Cerebellar nuclear complex (tissue), 1 donor: ENCODE measurements around the gene HUS1.
"Not testable (repeated sequence)": the region's sequence is repeated elsewhere in the genome, so short reads cannot be mapped to it uniquely, and the experiment has no call there.

Experiments used
- DNase-seq, 2 experiments: peaks; one replicate each; lab custom pipeline; 2025; lab: John Stamatoyannopoulos, UW

HUS1 gene

DNA sequence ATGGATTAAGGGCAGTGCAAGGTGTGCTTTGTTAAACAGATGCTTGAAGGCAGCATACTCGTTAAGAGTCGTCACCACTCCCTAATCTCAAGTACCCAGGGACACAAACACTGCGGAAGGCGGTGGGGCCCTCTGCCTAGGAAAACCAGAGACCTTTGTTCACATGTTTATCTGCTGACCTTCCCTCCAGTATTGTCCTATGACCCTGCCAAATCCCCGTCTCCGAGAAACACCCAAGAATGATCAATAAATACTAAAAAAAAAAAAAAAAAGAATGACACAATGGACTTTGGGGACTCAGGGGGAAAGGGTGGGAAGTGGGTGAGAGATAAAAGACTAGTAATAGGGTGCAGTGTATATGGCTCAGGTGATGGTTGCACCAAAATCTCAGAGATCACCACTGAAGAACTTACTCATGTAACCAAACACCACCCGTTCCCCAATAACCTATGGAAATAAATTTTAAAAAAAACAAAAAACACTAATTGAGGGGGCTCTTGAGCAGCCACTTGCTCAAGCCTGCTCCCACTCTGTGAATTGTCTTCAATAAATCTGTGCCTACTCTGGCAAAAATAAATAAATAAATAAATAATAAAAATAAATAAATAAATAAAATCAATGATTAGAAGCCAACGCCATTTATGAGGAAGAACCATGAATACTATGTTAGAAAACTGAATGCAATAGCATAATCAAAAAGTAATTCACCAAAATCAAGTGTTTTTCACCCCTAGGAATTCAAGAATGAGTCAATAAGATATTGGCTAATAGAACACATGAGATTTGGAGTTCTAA is 56.1 kb downstream of the HUS1 start:
- DNase-seq, result not testable (repeated sequence)

- DNase-seq, result not testable (repeated sequence)
Measured at GRCh38 chr7:47916514-47916913, 62.9 kb downstream of the HUS1 start.

DNA sequence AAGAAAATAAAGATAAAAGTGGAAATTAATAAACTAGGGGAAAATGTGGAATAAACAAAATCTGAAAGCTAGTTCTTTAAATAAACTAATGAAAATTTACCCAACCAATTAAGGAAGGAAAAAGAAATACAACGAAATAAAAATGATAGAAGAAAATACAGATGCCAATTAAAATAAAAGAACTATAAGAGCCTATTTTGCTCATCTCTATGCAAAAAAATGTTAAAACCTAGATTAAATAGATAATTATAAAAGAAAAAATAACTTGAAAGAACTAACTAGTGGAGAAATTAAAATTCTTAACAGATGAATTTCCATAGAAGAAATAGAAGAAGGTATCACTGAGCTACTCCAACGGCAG is 63.8 kb downstream of the HUS1 start:
- no peak for DNase-seq

DNA sequence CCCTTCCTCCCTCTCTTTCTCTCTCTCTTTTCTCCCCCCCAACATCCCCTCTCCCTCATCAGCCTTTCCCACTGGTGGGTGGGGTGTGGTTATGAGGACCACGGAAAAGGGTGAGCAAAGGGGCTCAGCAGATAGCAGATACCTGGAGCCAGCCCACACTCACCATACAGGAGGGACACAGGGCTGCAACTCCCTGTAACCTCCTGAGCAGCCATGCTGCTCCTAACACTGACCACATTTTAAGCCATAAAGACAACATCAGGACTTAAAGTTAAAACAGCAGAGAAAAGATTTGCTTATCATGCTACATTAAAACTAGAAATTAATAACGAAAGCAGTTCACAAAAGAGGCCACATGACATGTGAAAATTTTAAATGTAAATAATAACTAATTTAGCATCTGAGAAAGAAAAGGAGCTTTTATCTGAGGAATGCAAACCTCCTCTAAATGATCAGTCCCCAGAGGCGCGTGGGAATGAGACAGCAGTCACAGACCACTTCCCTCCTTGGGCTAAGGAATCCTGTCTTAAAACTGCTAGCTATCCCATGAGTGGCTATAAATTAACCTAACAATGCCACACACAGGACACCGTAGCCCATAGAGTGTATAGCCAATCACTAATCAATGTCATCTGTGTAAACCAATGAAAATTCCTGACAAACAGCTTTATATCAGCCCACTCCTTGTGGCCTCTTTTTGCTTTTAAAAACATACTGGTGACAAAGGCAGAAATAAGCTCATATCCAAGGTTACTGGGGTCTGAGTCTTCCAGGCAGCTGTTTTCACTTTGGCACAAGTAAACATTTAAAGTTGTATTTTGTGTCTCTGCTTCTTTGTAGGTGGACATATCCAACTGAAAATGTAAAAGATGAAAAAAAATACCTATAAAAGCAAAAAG is 64.4 kb downstream of the HUS1 start:
- no peak for DNase-seq
